Skeletal muscle satellite cell (primary cell): Measurements from ENCODE around the gene DPM3. TPM values are rescaled to one million over a fixed set of nuclear protein-coding genes. Genes with fewer than 3 reads are reported as not detected.

Experiments used
- H3K27me3 ChIP-seq: 2 replicates; pipeline ENCODE4 v1.7.0; 2013; ENCODE audit warnings: low read length; ENCODE audit not compliant: control insufficient read depth, insufficient read depth
- H3K36me3 ChIP-seq: 2 replicates; pipeline ENCODE4 v1.7.0; 2013; ENCODE audit warnings: mild to moderate bottlenecking, control low read depth, low read length; ENCODE audit not compliant: insufficient read depth
- H3K4me1 ChIP-seq: 2 replicates; pipeline ENCODE4 v1.7.0; 2013; ENCODE audit warnings: low read length; ENCODE audit not compliant: control insufficient read depth, insufficient read depth
- H3K4me2 ChIP-seq: 2 replicates; pipeline ENCODE4 v1.7.0; 2013; ENCODE audit warnings: mild to moderate bottlenecking, low read length
- H3K4me3 ChIP-seq: 2 replicates; pipeline ENCODE4 v1.7.0; 2013; ENCODE audit warnings: low read length
- H3K9ac ChIP-seq: 2 replicates; pipeline ENCODE4 v1.7.0; 2013; ENCODE audit warnings: mild to moderate bottlenecking, low read depth, low read length, moderate library complexity
- H3K9me3 ChIP-seq: replicated peaks from 2 replicates; pipeline ENCODE4 v1.7.0; 2013; ENCODE audit warnings: mild to moderate bottlenecking, control low read depth, low read length
- small RNA-seq: library from RNA; depleted of rRNA; stranded (forward); fragments of <200 nt; gene quantifications from one replicate; pipeline ENCODE3, GENCODE V24; 2012

The DPM3 gene

GRCh38 chr1:155103325-155103724 is 37.0 kb downstream of the DPM3 start:
- no peak overlapping the region for H3K4me3 ChIP-seq
- no peaks in the 10 kb centered on the region for H3K4me1 ChIP-seq
- H3K9ac ChIP-seq: no peak overlapping the region
- no peak overlapping the region for H3K4me2 ChIP-seq
- peaks cover 36% of the 10 kb centered on the region for H3K27me3 ChIP-seq
- no peaks in the 10 kb centered on the region for H3K9me3 ChIP-seq
- H3K36me3 ChIP-seq: no peaks in the 10 kb centered on the region

GRCh38 chr1:155099331-155099730 is 41.0 kb downstream of the DPM3 start:
- H3K4me1 ChIP-seq: no peaks in the 10 kb centered on the region
- H3K9me3 ChIP-seq: no peaks in the 10 kb centered on the region
- H3K9ac ChIP-seq: no peak overlapping the region
- H3K4me3 ChIP-seq: no peak overlapping the region
- H3K27me3 ChIP-seq: peaks cover 34% of the 10 kb centered on the region
- no peak overlapping the region for H3K4me2 ChIP-seq
- no peaks in the 10 kb centered on the region for H3K36me3 ChIP-seq

GRCh38 chr1:155094622-155094948 is 45.7 kb downstream of the DPM3 start:
- Histone ChIP-seq H3K4me1 (peaks cover 5% of the 10 kb centered on the region), H3K9me3 (no peaks in the 10 kb centered on the region), H3K4me3 (no peak overlapping the region), H3K36me3 (no peaks in the 10 kb centered on the region), H3K4me2 (no peak overlapping the region), H3K9ac (no peak overlapping the region), H3K27me3 (peaks cover 33% of the 10 kb centered on the region)

- Histone ChIP-seq H3K9ac (no peak overlapping the region), H3K4me3 (no peak overlapping the region), H3K36me3 (no peaks in the 10 kb centered on the region)
These were observed 46.3 kb downstream of the DPM3 start for GRCh38 chr1:155093911-155094621.

GRCh38 chr1:155092641-155093040 is 47.7 kb downstream of the DPM3 start:
- H3K4me1 ChIP-seq: peaks cover 5% of the 10 kb centered on the region
- no peaks in the 10 kb centered on the region for H3K9me3 ChIP-seq
- H3K36me3 ChIP-seq: no peaks in the 10 kb centered on the region
- no peak overlapping the region for H3K9ac ChIP-seq
- peaks cover 39% of the 10 kb centered on the region for H3K27me3 ChIP-seq
- H3K4me3 ChIP-seq: no peak overlapping the region
- H3K4me2 ChIP-seq: no peak overlapping the region

More at GRCh38 chr1:155093911-155094621, 46.3 kb downstream of the DPM3 start:
- Histone ChIP-seq H3K9me3 (no peaks in the 10 kb centered on the region), H3K4me1 (peaks cover 5% of the 10 kb centered on the region), H3K4me2 (no peak overlapping the region), H3K27me3 (peaks cover 33% of the 10 kb centered on the region)

- Histone ChIP-seq H3K27me3 (peaks cover 37% of the 10 kb centered on the region), H3K9ac (no peak overlapping the region), H3K9me3 (no peaks in the 10 kb centered on the region), H3K4me2 (no peak overlapping the region), H3K36me3 (no peaks in the 10 kb centered on the region), H3K4me3 (no peak overlapping the region), H3K4me1 (peaks cover 5% of the 10 kb centered on the region)
These were observed 48.2 kb downstream of the DPM3 start for GRCh38 chr1:155092131-155092530.

- Histone ChIP-seq H3K4me2 (peak overlapping the region; percentile 46), H3K4me3 (no peak overlapping the region), H3K9me3 (no peaks in the 10 kb centered on the region), H3K4me1 (peaks cover 5% of the 10 kb centered on the region), H3K9ac (no peak overlapping the region), H3K27me3 (peaks cover 35% of the 10 kb centered on the region), H3K36me3 (no peaks in the 10 kb centered on the region)
These were observed 49.0 kb downstream of the DPM3 start for GRCh38 chr1:155091071-155092051.

Small RNAs within 50 kb of the gene (small RNA-seq; reads per million reads assigned to genes)
- not detected for gene HMGN2P18
- gene RF00019: not detected
